ENCODE data around the gene CDC123. TPM values are rescaled to one million over a fixed set of nuclear protein-coding genes. Genes with fewer than 3 reads are reported as not detected.
"Not testable (repeated sequence)": the region's sequence is repeated elsewhere in the genome, so short reads cannot be mapped to it uniquely, and the experiment has no call there.

CDC123 gene
- polyA plus RNA-seq, 1 experiment: 138 TPM

- TF ChIP-seq CTCF (IDR thresholded peaks at IDR 0.05; ENCODE audit: low read depth, low read length): no peak
- Histone ChIP-seq H3K4me3 (ENCODE audit: low read depth, low read length) (no peak overlapping the region), H3K27me3 (ENCODE audit: control insufficient read depth, insufficient read depth, low read length) (no peaks in the 10 kb centered on the region), H3K9me3 (ENCODE audit: control insufficient read depth, insufficient read depth, low read length) (no peaks in the 10 kb centered on the region), H3K27ac (ENCODE audit: low read depth, low read length) (no peak overlapping the region)
- ChIA-PET CTCF (no interaction called here), POLR2A (no interaction called here)
- DNase-seq (ENCODE audit: low read depth, low spot score): no peak
Measured at GRCh38 chr10:12165999-12166775, 29.8 kb upstream of the CDC123 start.

GRCh38 chr10:12171512-12171911 lies 24.5 kb upstream of the CDC123 start:
- H3K27me3 ChIP-seq (ENCODE audit: control insufficient read depth, insufficient read depth, low read length); DNase-seq (ENCODE audit: low read depth, low spot score); H3K9me3 ChIP-seq (ENCODE audit: control insufficient read depth, insufficient read depth, low read length); H3K4me3 ChIP-seq (ENCODE audit: low read depth, low read length); H3K27ac ChIP-seq (ENCODE audit: low read depth, low read length); CTCF ChIA-PET; POLR2A ChIA-PET: not testable (repeated sequence)

- POLR2A ChIA-PET: no interaction called here
- H3K27me3 ChIP-seq (ENCODE audit: control insufficient read depth, insufficient read depth, low read length): no peaks in the 10 kb centered on the region
- CTCF ChIA-PET: interaction anchor here (1.9 kb wide), 1 partner anchor 37 kb away, joined by 7 read pairs; no protein-coding TSS in a partner anchor
- no peaks in the 10 kb centered on the region for H3K9me3 ChIP-seq (ENCODE audit: control insufficient read depth, insufficient read depth, low read length)
- DNase-seq (ENCODE audit: low read depth, low spot score): no peak
- H3K27ac ChIP-seq (ENCODE audit: low read depth, low read length): no peak overlapping the region
- TF ChIP-seq CTCF (IDR thresholded peaks at IDR 0.05; ENCODE audit: low read depth, low read length): no peak
- H3K4me3 ChIP-seq (ENCODE audit: low read depth, low read length): no peak overlapping the region
Measured at GRCh38 chr10:12177642-12178041, 18.3 kb upstream of the CDC123 start.

GRCh38 chr10:12179606-12180170 lies 16.3 kb upstream of the CDC123 start:
- no peak for DNase-seq (ENCODE audit: low read depth, low spot score)
- TF ChIP-seq CTCF (IDR thresholded peaks at IDR 0.05; ENCODE audit: low read depth, low read length): no peak
- no peak overlapping the region for H3K4me3 ChIP-seq (ENCODE audit: low read depth, low read length)
- CTCF ChIA-PET: no interaction called here
- POLR2A ChIA-PET: interaction anchor here (1.0 kb wide), 1 partner anchor 16 kb away, joined by 3 read pairs; the partner anchor contains the start of genes CDC123 and NUDT5
- no peak overlapping the region for H3K27ac ChIP-seq (ENCODE audit: low read depth, low read length)
- H3K9me3 ChIP-seq (ENCODE audit: control insufficient read depth, insufficient read depth, low read length): no peaks in the 10 kb centered on the region
- no peaks in the 10 kb centered on the region for H3K27me3 ChIP-seq (ENCODE audit: control insufficient read depth, insufficient read depth, low read length)

- H3K4me3 ChIP-seq (ENCODE audit: low read depth, low read length): no peak overlapping the region
- H3K27me3 ChIP-seq (ENCODE audit: control insufficient read depth, insufficient read depth, low read length): no peaks in the 10 kb centered on the region
- CTCF ChIA-PET: no interaction called here
- no peak overlapping the region for H3K27ac ChIP-seq (ENCODE audit: low read depth, low read length)
- H3K9me3 ChIP-seq (ENCODE audit: control insufficient read depth, insufficient read depth, low read length): no peaks in the 10 kb centered on the region
- POLR2A ChIA-PET: no interaction called here
- no peak for DNase-seq (ENCODE audit: low read depth, low spot score)
- no peak for TF ChIP-seq CTCF (IDR thresholded peaks at IDR 0.05; ENCODE audit: low read depth, low read length)
Measured at GRCh38 chr10:12180221-12180974, 15.6 kb upstream of the CDC123 start.
